NCI-H2029 (cell line): Measurements from ENCODE around the gene KIF13A.
"Not testable (repeated sequence)": the region's sequence is repeated elsewhere in the genome, so short reads cannot be mapped to it uniquely, and the experiment has no call there.

ENCODE experiments used
- DNase-seq: peaks from one replicate; lab custom pipeline; 2025; lab: John Stamatoyannopoulos, UW

The KIF13A gene

DNA sequence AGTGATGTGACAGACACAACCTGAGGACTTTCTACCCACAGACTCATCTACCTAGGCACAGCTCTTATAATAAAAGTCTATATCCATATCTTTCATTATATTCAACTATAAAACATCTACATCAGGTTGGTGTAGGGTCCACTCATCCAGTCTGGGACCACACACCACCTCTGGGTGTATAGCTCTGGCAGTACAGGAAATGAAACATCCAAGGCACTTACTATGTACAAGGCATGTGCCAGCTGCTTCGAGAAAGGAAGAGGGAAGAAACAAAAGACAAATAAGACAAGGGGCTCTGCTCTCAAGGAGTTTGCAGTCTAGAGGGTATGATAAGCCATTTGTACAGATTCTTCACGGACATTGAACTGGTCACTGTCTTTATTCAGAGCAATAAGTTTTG lies 18.6 kb downstream of the KIF13A start:
- DNase-seq = no peak

DNA sequence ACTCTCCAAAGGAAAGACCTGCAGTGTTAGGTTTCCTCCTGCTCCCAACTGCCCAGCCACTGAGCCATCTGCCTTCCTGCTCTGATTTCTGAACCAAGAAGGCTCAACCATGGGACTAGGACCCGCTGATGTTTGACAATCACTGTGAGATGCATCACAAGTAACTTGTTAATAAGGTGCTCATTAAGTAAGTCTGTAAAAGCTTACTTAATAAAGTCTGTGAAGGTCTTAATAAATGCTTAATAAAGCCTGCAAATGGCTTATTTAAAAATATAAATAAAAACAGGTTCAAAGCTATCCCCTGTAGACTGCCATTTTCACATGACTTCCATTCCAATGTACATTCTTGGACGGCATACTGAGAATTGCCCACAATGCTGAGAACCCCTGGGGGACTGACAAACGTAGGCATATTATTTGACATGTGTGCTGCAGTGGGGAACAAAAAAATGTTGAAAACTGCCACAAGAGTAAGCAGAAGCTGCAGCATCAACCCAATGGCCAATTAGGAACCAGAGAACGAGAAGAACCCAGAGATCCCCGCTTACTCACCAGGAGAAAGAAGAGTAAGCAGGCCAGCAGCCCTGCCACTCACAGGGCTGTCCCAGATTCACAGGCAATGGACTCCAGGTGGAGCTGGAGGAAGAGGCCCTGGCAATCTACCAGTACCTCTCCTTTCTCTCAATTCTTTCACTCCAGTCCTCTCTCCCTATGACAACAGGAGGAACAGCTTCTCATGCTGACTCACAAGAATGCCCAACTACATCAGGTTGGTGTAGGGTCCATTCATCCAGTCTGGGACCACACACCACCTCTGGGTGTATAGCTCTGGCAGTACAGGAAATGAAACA lies 19.5 kb downstream of the KIF13A start:
- DNase-seq = no peak

DNA sequence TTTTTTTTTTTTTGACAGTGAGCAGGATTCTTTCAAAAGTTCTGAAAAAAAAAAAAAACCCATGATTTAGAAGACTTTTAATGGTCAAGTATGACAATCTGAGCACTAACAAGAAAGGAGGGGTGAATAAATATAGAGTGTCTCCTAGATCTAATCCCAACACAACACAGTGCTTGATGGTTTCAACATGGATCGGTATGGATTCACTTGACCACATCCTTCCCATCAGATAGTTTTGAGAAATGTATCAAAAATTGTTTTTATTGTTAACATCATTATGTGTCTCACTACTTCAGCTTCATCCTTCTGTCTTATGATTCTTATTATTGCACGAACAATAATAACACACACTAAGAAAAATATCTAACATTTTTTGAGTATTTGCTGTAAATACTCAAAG lies 21.0 kb downstream of the KIF13A start:
- no peak for DNase-seq

DNA sequence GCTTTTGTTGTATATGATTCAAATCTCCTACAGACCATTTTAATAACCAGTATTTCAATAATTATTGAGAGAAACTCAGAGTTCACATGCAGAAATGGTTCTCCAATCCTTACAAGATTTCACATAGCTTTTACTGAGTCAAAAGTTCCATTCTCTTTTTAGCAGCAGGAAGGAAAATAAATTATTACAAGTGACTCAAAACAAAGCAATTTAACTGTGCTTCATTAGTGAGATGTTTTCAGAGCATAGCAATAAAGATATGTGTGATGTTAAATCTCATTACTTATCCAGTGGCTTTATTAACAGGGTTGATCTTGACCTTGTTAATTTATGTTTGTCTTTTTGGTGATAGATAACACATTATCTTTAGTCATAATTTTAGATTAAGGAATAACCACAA lies 22.0 kb downstream of the KIF13A start:
- no peak for DNase-seq

DNA sequence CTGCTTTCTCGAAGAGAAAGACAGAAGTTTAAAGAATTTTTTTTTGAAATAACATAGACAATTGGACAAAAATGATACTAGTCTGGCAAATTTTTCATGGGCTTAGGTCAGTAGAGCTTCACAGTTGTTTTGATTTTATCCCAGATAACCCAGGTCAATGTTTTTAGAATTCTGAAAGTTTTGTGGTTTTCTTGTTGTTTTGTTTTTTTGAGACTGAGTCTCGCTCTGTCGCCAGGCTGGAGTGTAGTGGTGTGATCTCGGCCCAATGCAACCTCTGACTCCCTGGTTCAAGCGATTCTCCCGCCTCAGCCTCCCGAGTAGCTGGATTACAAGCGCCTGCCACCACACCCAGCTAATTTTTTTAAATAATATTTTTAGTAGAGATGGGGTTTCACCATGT lies 22.8 kb downstream of the KIF13A start:
- no peak for DNase-seq

DNA sequence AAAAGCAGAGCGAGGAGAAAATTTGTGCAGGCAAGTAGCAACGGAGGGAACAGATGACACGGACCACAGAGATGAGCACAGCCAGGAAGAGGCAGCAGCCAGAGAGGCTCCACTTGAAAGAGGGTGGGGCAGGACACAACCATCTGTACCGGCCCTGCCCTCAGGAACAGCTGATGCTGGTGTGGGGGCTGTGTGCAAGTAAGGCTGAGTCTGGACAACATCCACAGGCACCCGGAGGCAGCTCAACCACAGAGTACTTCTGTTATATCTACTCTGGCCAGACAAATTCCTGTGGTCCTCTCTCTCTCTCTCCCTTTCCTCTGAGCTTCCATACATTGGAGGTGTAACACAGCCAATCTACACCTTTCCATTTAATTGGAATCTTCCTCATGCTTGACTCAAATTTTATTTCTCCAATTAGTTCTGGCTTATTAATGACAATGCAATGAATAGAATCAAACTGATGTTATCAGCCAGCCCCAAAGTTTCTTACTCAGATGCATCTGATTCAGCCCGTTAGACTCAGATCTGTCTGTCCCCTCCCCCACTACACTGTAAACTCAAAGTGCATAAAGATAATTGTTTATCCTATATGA lies 24.9 kb downstream of the KIF13A start:
- DNase-seq = no peak

DNA sequence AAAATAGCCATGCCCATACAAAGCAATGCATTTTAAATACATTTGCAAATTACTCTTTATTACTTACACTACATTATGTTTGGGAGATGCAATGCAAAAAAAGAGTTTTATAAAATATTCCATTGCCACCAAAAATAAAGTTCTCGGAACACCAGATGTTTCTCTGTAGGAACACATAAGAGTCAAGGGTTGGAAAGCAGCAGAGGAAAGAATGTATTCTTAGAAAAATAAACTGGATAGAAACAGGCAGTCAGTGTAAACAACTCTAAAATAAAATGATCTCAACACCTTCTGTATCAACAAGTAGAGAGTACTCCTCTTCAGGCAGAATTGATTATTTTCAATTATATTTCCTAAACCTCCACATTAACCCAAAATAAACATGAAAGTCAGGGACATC lies 28.1 kb downstream of the KIF13A start:
- DNase-seq = no peak

DNA sequence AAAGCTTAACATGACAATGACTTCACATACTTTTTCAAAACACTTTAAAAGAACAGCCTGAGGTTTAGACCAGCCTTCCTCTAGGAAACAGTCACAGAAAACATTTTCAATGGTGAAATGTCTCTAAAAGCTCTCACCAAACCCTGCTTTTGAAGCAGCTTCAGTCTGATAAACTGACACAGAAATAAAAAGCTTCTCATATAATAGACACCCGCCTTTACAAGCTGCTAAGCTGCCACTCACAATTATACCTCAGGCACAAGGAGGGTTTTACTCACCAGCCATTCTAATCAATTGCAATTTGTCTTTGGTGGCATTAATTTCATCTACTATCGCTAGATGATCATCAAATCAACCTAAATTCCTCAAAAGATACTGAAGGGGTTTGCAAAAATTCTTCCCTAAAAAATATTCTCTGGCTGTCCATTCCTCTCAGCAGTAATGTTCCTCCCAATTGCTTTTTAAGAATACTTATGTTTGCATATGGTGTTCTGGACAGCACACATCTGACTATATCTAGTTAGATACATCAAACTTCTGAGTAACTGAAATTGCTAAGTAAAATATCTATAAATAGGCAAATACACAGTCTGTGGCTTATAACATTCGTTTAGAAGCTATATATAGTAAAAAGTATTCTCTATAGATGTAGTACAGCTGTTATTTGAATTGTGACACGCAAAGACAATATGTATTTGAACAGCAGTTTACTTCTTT lies 29.4 kb downstream of the KIF13A start:
- no peak for DNase-seq

DNA sequence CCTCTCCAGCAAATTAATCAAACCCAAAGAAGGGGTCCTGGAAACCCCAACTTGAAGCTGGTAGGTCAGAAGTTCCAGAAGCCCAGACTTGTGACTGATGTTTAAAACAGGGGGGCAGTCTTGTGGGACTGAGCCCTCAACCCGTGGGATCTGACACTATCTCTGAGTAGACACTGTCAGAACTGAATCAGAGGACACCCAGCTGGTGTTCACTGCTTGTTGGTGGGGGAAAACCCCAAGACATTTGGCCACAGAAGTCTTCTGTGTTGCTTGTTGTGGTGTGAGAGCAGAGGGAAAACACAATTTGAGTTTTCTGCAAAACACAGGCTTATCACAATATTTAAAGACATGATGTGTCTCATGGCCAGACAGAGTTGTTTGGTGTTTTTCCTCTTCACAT lies 29.9 kb downstream of the KIF13A start:
- DNase-seq = no peak

DNA sequence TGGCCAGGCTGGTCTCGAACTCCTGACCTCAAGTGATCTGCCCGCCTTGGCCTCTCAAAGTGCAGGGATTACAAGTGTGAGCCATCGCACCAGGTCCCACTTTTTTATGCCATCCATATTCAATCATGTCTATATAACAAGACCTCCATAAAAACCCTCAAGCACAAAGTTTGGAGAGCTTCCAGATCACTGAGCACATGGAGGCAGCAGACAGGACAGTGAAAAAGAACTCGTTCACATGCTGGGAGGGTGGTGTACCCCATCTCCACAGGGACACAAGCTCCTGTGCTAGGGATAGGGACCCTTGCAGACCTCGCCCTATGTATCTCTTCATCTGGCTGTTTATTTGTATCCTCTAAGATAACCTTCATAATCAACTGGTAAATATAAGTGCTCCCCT lies 30.3 kb downstream of the KIF13A start:
- DNase-seq = no peak

DNA sequence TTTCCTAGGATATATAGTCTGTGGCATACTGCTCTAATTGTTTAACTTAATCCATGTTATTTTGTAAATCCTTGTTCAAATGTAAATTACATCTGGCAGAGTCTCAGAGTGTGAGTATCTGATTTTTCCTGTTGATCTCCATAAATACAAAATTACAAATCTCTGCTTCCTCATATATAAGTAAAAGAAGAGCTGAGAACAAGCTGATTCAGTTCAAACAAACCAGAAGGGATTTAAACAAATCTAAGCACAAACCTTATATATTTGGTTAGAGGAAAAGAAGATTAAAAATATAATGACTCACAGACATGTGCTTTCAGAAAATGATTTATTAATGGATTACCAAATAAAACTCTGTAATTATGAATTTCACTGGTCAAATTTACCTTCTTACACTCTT lies 37.3 kb downstream of the KIF13A start:
- DNase-seq = no peak

DNA sequence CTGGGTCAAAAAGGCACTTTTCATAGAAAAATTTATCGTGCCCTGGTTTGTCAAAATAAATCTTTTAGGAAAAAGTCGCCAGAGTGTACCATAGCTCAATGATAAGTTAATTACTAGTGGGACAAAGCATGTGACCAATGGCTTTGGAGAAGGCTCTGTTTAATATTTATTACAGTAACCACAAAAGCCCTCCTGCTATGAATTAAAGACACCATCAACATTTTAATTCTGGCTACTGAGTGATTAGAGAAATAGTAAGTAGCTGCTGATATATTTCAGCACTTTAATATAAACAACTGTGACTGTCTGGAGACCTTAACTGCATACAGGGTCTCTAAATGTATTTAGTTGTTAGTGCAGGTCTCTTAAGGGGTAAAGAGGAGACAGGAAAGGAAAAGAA lies 38.3 kb downstream of the KIF13A start:
- no peak for DNase-seq

DNA sequence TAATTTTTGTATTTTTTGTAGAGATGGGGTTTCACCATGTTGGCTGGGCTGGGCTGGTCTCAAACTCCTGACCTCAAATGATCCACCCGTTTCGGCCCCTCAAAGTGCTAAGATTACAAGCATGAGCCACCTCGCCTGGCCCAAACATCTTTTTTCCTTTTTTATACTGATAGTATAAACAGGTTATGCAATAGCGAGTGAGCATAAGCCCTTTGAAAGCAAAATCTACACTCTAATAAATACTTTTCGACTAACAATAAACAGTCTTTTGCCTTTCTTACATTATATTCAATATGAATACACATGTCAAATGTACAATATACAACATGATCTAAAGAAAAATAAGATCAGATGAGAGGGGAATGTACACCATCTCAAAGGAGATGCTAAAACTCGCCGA lies 38.7 kb downstream of the KIF13A start:
- no peak for DNase-seq

DNA sequence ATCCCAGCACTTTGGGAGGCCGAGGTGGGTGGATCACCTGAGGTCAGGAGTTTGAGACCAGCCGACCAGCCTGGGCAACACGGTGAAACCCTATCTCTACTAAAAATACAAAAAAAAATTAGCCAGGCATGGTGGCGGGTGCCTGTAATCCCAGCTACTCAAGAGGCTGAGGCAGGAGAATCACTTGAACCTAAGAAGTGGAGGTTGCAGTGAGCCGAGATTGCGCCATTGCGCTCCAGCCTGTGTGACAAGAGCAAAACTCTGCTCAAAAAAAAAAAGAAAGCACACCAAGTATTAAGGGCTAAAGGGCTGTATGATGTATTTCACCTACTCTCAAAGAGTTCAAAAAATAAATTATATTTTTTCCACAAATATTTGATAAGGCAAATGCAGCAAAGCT lies 39.9 kb downstream of the KIF13A start:
- DNase-seq = not testable (repeated sequence)

DNA sequence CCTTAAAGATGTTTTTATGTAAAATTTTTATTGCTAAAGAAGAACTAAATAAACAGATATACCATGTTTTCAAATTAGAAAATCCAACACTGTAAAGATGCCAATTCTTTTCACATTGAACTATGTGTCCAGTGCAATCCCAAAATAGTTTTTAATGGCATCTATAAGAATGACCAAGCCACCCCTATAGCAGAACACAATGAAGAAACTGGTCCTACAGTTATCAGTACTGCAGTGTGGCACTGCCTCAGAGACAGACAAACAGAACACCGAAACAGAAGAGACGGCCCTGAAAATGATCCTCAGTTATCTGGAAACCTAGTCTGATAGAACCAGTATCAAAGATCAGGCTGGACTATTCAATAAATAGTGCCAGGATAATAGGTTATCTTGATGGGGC lies 41.9 kb downstream of the KIF13A start:
- no peak for DNase-seq

DNA sequence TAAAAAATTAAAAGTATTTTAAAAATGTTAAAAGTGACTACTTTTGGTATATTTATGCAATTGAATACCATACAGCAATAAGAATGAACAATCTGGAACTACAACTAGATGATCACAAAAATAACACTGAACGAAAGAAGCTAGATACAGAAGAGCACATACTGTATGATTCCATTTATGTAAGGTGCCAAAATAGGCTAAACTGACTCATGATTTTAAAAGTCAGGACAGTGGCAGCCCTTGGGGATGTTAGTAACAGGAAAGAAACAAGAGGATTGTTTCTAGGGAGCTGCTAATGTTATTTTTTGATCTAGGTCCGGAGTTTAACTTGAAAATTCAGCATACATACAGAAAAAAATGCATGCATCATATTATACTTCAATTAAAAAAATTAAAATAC lies 42.3 kb downstream of the KIF13A start:
- DNase-seq = no peak

DNA sequence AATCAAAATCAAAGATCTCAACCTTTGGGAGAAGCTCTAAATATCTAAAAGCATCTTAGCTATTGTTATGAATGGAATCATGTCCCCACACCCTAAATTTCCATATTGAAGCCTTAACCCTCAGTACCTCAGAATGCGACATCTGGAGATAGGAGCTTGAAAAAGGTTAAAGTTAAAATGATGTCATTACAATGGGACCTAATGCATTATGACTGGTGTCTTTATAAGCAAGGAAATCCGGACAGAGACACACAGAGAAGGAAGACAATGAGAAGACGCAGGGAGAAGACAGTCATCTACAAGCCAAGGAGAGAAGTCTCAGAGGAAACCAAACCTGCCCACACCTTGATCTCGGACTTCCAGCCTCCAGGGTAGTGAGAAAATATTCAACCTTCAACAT lies 46.1 kb downstream of the KIF13A start:
- no peak for DNase-seq

DNA sequence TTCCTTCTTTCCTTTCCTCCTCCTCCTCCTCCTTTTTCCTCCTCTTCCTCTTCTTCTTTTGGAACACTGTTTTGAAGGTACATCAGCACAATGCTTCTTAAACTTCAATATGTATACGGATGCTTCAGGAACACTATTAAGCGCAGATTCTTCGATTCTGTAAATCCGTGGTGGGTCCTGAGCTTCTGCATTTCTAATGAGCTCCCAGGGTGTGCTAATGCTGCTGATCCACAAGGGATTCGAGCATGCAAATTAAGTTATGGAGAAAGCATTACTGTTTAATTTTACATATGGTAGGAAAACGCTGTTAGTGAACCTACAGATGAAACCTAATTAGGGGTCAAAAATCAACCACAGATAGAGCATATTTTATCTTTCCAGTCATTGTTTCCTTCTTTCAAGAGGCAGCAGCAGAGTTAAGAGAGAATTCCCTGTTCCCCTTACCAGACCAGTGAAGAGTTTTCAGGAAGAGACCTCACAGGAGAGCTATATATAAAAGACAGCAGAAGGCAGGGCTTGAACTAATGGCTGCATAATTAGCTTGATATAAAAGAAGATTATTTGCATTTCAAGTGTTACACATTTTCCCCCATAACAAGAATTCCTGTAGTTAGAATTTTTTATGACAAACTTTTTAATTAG lies 47.2 kb downstream of the KIF13A start:
- no peak for DNase-seq

DNA sequence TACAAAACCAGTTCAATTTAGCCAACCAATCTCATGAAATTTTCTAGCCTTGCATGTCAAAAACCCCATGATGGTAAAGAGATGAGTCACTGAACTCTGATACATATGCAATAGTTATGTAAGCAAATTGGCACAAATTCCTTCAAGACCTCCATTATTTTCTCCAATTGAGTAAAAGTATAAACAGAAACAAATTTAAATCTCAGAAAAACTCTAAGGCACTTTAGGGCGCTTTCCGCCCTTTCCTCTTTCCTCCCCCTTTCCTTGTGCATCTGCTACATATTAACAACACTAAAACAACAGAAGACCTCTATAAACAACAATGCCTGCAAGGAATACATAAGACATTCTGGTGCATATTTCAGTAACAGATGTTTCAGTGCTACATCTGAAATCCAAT lies 48.5 kb downstream of the KIF13A start:
- no peak for DNase-seq

DNA sequence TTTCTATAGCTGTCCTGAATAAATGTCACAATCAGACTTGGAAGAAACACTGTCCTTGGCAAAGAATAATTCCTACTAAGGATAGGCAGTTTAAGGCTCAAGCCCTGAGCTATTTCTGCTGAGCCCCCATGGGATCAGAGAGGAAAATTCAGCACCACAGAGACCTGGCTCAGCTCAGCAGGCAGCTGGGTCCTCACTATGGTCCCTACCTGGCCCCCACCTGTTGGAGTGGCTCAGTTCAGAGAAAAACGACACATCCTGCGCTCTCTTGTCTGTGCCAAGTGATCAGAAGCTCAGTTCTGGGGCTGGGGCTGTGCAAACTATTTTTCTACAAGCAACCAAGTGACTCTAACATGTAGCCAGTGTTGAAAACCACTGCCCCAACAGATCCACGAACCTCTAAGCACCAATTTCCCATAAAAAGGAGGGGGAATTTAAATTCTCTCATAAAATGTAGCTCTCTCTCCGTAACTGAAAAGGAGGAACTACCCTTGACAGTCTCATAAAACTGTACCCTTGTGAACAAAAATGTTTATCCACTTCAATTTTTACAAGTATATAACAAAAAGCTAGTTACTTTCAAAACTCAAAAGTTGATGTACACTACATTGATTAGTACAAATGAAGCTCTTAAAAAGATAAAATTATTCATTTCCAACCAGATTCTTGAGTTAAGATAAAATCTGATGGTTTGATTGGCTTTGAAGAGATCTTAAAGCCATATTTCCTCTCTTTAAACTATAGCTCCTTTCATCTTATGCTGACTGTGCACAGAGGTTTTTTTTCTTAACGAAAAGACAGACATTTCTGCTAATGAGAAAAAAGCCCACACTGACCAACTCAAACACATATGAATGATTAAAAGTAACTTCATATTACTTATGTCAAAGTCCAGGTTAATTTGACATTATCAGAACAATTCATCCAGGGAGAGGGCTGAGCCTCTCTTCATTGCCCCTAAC lies 52.0 kb downstream of the KIF13A start:
- DNase-seq = no peak

DNA sequence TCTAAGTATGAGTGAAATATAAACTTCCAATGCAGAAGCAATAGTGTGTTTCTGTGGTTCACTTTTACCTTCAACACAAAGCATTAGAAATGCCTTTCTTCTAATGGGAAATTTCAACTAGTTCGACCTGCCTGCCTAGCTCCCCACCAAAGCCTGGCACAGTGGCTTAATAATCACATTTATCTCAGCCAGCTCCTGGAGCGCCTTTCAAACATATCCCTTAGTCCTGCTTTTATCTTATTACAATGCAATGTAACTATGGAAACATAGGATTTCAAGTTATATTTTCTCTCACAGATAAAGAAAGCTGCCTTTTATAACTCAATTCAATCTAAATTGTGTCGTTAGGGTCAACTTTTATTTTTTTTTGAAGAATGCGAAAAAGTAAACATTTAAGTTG lies 53.7 kb downstream of the KIF13A start:
- DNase-seq = no peak
